NCI-H2081 treated with DMSO at 0.1 percent for 48 hours (cell line): Measurements from ENCODE around the gene TPI1.
A peak's percentile ranks its signal among the peaks of the same experiment; 100 is the strongest.
"Not testable (repeated sequence)": the region's sequence is repeated elsewhere in the genome, so short reads cannot be mapped to it uniquely, and the experiment has no call there.

ENCODE experiments used
- DNase-seq: peaks from one replicate; lab custom pipeline; 2025; lab: John Stamatoyannopoulos, UW

Gene TPI1

GRCh38 chr12:6869049-6870021 is 2.0 kb downstream of the TPI1 start:
- DNase-seq = peak; percentile 23

- DNase-seq = not testable (repeated sequence)
These were observed 3.0 kb downstream of the TPI1 start for GRCh38 chr12:6870304-6870703.

DNA sequence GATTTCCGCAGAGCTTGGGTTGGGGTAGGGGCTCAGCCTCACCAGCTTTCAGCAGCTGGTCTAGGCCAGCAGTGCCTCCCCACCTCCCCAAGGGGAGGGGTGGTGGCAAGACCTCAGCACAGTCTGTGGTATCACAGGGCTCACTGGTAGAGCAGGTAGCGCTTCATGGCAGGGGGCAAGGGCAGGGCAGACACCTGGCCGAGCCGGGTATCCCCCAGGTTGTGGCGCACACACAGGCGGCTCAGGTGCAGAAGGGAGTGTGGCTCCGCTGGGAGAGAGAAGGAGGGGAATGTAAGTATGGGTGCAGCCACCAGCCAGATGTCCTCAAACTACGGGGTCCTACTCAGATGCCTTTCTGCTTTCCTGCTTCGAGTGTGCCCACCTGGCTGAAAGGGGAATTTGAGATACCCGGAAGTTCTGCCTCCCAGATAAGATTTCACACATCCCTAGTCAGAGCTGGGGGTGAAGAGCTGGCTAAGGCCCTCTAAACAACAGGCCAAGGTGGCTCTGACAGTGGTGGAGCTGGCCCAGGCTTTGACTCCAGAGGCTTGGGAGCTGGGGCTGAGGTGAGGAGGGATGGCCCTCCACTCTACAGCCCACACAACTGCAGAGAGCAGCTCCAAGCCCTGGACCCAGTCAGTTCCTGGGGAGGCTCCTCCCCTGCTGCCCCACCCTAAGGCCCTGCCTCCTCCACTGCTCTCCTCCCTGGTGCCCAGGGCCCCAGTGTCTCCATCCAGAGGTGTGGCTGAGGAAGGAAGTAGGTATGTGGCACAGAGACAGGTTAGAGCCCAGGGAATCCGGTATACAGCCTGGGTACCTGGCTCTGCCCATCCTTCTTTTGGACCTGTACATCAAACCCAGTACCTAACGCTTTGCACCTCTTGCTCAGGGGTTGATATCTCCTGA is 4.0 kb downstream of the TPI1 start:
- no peak for DNase-seq

GRCh38 chr12:6872073-6873048 is 5.0 kb downstream of the TPI1 start:
- DNase-seq = no peak

DNA sequence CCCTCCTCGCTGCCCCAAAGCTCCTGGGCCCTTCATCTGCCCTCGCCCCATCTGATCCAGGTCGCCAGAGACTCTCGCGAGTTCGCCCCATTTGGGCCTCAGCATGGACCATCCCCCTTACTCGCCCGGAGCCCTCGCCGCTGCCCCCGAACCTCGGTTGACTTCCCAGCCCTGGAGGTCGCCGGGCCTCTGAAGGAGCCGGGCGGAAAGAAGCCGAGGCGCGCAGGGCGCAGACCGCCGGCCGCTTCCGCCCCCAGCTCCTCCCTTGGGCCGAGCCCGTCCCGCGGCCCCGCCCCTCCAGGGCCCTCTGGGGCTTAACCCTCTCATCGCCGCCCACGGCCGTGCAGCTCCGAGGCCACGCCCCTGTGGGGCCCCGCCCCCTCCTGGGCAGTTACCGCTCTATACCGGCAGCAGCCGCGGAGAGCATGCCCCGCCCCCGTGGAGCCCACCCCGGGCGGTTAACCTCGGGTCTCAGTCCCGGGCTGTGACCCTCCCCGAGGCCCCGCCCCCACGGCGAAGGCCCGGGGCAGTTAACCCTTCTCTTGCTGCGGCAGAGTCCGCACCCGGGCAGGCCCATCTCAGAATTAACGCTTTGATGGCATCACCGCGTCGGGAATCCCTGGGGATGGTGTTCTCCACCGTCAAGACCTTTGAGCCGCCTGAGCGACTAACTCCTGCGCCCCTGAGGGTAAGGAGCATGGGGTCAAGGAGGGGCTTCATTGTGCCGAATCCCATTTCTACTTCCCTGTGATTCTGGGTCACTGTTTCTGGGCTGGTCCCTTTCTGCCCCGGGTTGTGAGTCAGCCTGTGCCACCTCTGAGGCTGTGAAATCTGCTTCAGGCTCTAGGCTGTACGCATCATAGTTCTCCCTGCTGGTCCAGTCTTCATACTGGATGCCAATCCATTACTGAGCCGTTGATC is 6.0 kb downstream of the TPI1 start, which contains the start of gene SPSB2:
SPSB2 (minus strand) TSS at position 210 of the 921 bp plus-strand sequence. CDS start 402 bp downstream, outside the sequence.
- DNase-seq = peak; percentile 29

DNA sequence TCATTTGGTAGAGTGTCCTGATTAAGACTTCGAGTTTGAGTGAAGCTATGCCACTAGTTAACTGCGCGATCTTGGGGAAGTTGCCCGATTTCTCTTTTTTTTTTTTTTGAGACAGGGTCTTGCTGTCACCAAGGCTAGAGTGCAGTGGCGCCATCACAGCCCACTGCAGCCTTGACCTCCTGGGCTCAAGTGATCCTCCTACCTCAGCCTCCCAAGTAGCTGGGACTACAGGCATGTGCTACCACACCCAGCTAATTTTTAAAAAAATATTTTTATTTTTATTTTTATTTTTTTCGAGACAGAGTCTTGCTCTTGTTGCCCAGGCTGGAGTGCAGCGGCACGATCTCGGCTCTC is 6.7 kb downstream of the TPI1 start:
- DNase-seq = not testable (repeated sequence)

DNA sequence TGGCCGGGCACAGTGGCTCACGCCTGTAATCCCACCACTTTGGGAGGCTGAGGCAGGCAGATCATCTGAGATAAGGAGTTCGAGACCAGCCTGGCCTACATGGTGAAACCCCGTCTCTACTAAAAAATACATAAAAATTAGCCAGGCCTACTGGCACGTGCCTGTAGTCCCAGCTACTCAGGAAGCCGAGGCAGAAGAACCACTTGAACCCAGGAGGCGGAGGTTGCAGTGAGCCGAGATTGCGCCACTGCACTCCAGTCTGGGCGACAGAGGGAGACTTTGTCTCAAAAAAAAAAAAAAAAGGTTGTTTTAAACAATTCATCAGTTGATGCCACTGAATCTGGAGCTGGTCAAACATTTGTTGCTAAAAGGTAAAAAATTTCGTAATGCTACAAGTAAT is 12.5 kb downstream of the TPI1 start:
- not testable (repeated sequence) for DNase-seq

GRCh38 chr12:6883252-6883651 is 15.9 kb downstream of the TPI1 start:
- no peak for DNase-seq

DNA sequence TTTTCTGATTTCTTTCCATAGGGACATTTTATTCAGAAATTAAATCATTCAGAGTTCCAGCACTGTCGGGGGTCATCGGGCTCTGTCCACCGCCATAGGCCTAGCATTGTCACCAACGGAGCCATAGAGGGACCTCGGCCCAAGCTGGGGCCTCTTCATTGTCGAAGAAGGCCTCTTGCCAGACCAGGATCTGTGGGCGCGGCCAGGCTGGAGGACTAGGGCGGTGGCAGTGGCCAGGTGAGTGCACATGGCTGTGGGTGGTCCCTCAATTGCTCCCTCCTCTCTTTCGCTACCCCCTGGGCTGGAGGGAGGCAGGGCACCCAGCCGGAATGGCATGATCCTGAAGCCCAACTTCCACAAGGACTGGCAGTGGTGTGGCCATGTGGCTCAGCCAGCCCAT is 16.4 kb downstream of the TPI1 start:
- DNase-seq = no peak

DNA sequence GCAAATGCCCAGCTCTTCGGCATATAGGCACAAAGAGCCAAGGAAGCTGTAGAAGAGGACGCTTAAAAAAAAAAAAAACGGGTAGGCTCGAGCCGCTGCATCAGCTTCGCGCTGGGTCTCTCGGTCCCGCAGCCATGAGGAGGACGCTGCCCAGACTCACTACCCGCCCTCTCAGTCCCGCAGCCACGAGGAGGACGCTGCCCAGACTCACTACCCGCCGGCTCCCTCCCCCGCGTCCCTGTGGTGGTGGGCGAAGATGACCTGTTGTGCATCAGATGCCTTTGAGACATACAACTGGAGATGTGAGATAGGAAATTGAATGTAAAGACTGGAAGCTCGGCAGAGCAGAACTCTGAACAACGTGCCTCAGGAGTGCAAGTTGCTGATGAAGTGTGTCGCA is 17.2 kb downstream of the TPI1 start:
- no peak for DNase-seq

GRCh38 chr12:6886206-6886999 is 19.1 kb downstream of the TPI1 start:
- DNase-seq = not testable (repeated sequence)

DNA sequence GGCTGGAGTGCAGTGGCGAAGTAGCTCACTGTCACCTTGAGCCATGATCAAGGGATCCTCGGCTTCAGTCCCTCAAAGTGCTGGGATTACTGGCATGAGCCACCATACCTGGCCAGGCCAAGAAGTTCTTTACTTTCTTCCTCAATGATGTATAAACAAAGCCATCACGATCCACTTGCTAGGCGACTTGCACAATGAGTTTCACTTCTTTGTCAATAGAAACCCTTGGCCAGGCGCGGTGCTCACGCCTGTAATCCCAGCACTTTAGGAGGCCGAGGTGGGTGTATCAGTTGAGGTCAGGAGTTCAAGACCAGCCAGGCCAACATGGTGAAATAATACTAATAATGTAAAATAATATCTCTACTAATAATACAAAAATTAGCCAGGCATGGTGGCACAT is 20.1 kb downstream of the TPI1 start:
- DNase-seq = no peak

DNA sequence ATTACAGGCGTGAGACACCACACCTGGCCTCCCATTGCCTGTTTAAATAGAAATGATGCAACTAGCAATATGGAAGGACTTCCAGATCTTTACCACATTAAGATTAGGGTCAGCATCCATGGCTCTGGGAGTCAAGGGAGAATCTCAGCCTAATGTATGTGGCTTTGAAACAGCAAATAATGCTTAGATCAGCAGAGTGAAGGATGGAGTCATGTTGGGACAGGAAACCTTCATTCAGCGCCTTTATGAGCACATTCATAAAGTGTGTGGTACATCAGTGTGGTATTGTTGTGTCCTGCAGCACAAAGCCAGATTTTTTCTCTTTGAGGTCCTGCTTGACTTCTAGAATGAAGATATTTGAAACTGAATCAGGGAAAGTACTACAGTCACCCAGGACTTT is 21.0 kb downstream of the TPI1 start:
- DNase-seq = no peak

- not testable (repeated sequence) for DNase-seq
These were observed 21.5 kb downstream of the TPI1 start for GRCh38 chr12:6888794-6889193.

GRCh38 chr12:6889775-6890573 is 22.6 kb downstream of the TPI1 start:
- DNase-seq = not testable (repeated sequence)

DNA sequence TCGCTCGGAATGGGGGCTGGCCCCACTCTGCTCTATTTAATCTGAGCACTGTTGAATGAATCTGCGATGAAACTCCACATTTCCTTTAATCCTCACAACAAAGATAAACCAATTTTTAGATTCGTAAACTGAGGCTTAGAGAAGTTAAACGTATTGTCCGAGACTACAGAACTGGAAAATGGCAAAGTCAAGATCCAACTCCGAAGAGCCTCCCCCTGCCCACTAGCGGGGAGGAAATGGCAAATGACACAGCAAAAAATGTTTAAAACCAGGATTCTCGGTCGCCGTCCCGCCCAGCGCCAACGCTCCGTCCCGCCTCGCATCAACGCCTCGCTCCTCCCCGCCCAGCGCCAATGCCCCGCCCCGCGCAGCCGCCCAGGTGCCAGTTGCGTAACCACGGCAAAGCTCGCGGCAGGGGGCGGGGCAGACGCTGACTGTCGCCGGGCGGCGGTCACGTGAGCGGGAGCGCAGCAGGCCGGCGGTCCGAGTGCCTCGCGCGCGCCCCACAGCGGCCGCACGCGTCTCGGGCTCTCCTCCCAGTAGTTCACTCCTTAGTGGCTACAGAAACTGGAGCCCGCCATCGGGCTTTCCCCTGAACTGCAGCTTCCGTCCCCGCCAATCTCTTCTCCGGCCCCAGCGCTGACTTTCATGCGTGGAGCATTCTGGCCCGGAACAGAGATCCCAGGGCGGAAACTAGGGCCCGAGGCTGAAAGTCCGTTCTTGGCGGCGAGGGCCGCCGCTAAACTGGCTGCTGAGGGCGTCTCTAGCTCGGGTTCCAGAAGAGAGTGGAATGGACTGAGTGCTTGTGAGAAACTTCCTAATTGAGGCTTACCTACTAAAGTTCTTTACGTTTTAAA is 23.7 kb downstream of the TPI1 start:
- DNase-seq = peak; percentile 89

DNA sequence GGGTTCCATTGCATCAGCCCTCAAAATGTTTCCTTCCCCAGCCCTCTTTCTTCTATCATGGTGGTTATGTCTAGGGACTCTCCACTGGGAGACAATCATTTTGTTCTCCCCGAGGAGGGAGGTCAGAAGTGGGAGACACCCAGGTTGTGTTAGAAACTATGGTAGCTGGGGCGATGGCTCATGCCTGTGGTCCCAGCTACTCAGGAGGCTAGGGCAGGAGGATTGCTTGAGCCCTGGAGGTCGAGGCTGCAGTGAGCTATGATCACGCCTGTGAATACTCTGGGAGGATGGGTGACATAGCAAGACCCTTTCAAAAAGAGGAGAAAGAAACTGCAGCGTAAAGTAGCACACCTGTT is 24.3 kb downstream of the TPI1 start:
- no peak for DNase-seq

- DNase-seq = not testable (repeated sequence)
These were observed 25.4 kb downstream of the TPI1 start for GRCh38 chr12:6892683-6893082.
